D721Med (cell line): ENCODE data around the gene HEXIM2.
"Not testable (repeated sequence)": the region's sequence is repeated elsewhere in the genome, so short reads cannot be mapped to it uniquely, and the experiment has no call there.

Experiments used
- DNase-seq: peaks from one replicate; pipeline ENCODE4 v3.0.0; 2011; ENCODE audit warnings: low spot score; ENCODE audit not compliant: insufficient read length
- FAIRE-seq: peaks from 2 replicates; lab custom pipeline; 2011; peaks lifted over from hg19 to GRCh38; lab: Jason Lieb, UNC
- CTCF ChIP-seq: IDR thresholded peaks from 2 replicates; pipeline ENCODE4 v1.5.1; 2012; ENCODE audit warnings: mild to moderate bottlenecking, control low read depth; ENCODE audit not compliant: insufficient read depth; ENCODE audit errors: missing control alignments

HEXIM2 gene

GRCh38 chr17:45190503-45191255 lies 29.0 kb downstream of the HEXIM2 start:
- no peak for FAIRE-seq
- no peak for DNase-seq
- no peak for TF ChIP-seq CTCF

DNA sequence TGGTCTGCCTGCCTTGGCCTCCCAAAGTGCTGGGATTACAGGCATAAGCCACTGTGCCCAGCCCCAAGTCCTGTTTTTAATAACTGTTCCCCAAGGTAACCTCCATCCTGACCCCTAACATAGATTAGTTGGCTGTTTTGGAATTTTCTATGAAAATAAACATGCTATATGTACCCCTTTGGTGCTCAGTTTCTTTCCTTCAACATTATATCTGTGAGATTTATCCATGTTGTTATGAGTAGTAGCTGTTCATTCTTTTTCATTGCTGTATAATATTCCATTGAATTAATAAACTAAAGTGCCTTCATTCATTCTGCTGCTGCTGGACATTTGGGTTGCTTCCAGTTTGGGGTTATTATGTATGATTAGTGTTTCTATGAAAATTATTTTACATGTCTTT lies 33.7 kb downstream of the HEXIM2 start:
- no peak for FAIRE-seq

GRCh38 chr17:45197108-45197507 lies 35.4 kb downstream of the HEXIM2 start:
- FAIRE-seq = no peak
- no peak for DNase-seq
- TF ChIP-seq CTCF = no peak

More for the DNA sequence above, 33.7 kb downstream of the HEXIM2 start:
- no peak for TF ChIP-seq CTCF
- no peak for DNase-seq

DNA sequence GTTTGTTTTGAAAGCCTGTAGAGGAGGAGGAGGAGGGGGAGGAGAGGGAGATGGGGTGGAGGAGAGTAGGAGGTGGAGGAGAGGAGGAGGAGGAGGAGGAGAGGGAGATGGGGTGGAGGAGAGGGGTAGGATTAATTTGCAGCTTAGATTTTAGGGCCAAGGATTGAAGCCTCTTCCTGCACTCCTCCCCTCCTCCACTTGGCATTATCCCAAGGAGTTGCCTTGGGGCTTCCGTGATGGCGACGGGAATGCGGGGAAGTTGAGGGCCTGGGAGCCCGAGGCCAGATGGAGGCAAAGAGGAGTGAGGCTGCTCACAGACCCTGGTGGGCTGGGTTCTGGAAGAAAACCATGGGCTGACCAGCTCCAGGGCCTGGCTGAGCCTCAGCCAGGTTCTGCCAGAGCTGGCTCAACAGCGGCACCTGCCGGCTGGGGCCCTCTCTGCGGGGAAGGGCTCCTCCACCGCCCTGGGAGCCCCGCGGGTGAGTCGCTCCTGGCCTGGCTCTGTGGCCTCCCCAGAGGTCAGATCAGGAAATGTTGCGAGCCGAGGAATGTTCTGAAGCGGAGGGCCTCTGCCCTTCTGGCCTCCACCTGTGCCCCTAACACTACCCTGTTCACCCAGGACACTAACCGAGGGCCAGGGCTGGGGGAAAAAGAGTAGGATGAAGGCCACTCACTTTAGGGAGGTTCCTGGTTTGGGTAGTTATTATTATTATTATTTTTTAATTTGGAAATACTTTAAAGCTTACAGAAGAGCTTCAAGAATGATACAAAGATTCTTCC lies 36.1 kb downstream of the HEXIM2 start:
- peak; percentile 99 for TF ChIP-seq CTCF
- DNase-seq = no peak
- FAIRE-seq = no peak

DNA sequence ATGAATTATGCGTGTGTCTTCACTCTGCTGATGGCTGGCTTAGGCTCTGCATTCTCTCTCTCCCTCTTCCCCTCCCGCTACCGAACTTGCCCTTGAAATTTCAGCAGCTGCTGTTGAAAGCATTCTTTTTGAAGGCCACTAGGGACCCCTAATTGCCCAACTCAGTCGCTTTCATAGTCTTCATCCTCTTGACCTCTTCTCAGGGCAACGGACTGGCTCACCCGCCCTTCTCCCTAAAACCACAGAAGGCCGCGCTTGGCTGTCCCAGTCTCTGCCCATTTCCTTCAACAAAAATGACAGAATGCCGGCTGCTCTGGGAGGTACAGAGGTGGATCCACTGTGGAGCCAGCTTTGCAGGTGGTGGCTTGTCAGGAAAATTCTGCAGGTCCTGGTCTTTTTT lies 39.0 kb downstream of the HEXIM2 start:
- FAIRE-seq = no peak

DNA sequence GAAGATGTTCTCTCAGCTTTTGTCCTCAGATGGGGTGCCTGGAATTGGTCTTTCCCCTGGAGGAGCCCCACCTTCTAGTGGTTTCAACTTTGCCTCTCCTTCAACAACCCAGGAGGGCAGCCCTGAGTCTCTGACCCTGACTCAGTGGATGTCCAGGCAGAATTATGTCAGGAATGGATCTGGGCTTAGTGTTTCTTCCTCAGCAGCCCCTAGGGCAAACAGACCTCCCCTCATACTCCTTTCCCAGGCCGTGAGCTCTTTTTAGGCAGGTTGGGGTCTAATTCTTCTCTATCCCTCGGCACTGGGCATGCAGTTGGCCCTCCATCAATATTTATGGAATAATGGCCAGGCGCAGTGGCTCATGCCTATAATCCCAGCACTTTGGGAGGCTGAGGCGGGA lies 39.8 kb downstream of the HEXIM2 start:
- DNase-seq (no peak), FAIRE-seq (no peak)
- no peak for TF ChIP-seq CTCF

More for the DNA sequence above, 39.0 kb downstream of the HEXIM2 start:
- no peak for TF ChIP-seq CTCF
- DNase-seq = no peak

GRCh38 chr17:45201880-45202279 lies 40.2 kb downstream of the HEXIM2 start:
- DNase-seq, FAIRE-seq: not testable (repeated sequence)
